H1 (cell line): ENCODE data around the gene SPTBN4. TPM values are rescaled to one million over a fixed set of nuclear protein-coding genes. Genes with fewer than 3 reads are reported as not detected.

ENCODE experiments used
- ASH2L ChIP-seq: fragments of 200-600, 300-600 bp; sonication (generic); IDR thresholded peaks from one replicate; pipeline ENCODE4 v1.7.1; 2017; ENCODE audit warnings: low read length
- ATF2 ChIP-seq: IDR thresholded peaks from 2 replicates; pipeline ENCODE4 v1.6.1; 2012; ENCODE audit warnings: low read length, inconsistent platforms
- BACH1 ChIP-seq: IDR thresholded peaks from 2 replicates; pipeline ENCODE4 v1.6.1; 2012; ENCODE audit warnings: low read length, improper control_type of control experiment
- CHD1 ChIP-seq: IDR thresholded peaks from 2 replicates; pipeline ENCODE4 v1.6.1; 2012; ENCODE audit warnings: low read depth, low read length, improper control_type of control experiment
- CREB1 ChIP-seq: IDR thresholded peaks from 2 replicates; pipeline ENCODE4 v1.6.1; 2012; ENCODE audit warnings: inconsistent platforms
- CTCF ChIP-seq, 3 experiments: IDR thresholded peaks; 1 replicate in 2 of 3; 2 replicates in 1 of 3; pipeline versions ENCODE4 v1.5.1 to v1.6.1; 2011; ENCODE audit warnings: low read length in 3 of 3, mild to moderate bottlenecking in 3 of 3, inconsistent platforms in 2 of 3, low read depth in 1 of 3, moderate library complexity in 1 of 3; ENCODE audit not compliant: insufficient read depth in 1 of 3; ENCODE audit errors: control extremely low read depth in 1 of 3
- EGR1 ChIP-seq: IDR thresholded peaks from 2 replicates; pipeline ENCODE4 v1.6.1; 2011; ENCODE audit warnings: low read depth, low read length, borderline replicate concordance
- GTF2F1 ChIP-seq: IDR thresholded peaks from 2 replicates; pipeline ENCODE4 v1.6.1; 2012; ENCODE audit warnings: low read depth, low read length, improper control_type of control experiment, borderline replicate concordance
- KDM4A ChIP-seq: IDR thresholded peaks from one replicate; pipeline ENCODE4 v1.7.1; 2012; ENCODE audit warnings: low read depth, mild to moderate bottlenecking, moderate library complexity, low read length, inconsistent platforms; ENCODE audit not compliant: severe bottlenecking
- MAX ChIP-seq: IDR thresholded peaks from 2 replicates; pipeline ENCODE4 v1.6.1; 2012; ENCODE audit warnings: inconsistent platforms
- RAD21 ChIP-seq, 2 experiments: IDR thresholded peaks in 1 of 2; conservative IDR thresholded peaks in 1 of 2; 2 replicates each; pipeline ENCODE4 v1.6.1; 2011; ENCODE audit warnings: low read depth in 2 of 2, low read length in 2 of 2, improper control_type of control experiment in 1 of 2, inconsistent platforms in 1 of 2, mild to moderate bottlenecking in 1 of 2, moderate library complexity in 1 of 2
- RNF2 ChIP-seq: fragments of 200-900, 300-1000 bp; sonication (generic); IDR thresholded peaks from 2 replicates; pipeline ENCODE4 v1.7.1; 2016; ENCODE audit warnings: borderline replicate concordance, low read depth, mild to moderate bottlenecking, antibody characterized with exemption, low read length; ENCODE audit not compliant: poor library complexity, severe bottlenecking; ENCODE audit errors: missing control alignments
- SAP30 ChIP-seq: fragments of 300-600 bp; sonication (generic); IDR thresholded peaks from 2 replicates; pipeline ENCODE4 v1.7.1; 2012; ENCODE audit warnings: low read length, moderate library complexity, mild to moderate bottlenecking, inconsistent platforms; ENCODE audit not compliant: insufficient read depth, insufficient replicate concordance
- SIRT6 ChIP-seq: IDR thresholded peaks from one replicate; pipeline ENCODE4 v1.7.1; 2012; ENCODE audit warnings: low read length, inconsistent platforms
- SP4 ChIP-seq: IDR thresholded peaks from 2 replicates; pipeline ENCODE4 v1.6.1; 2012; ENCODE audit warnings: low read length, inconsistent platforms
- SRF ChIP-seq: IDR thresholded peaks from 2 replicates; pipeline ENCODE4 v1.6.1; 2011; ENCODE audit warnings: mild to moderate bottlenecking, low read depth, low read length, moderate library complexity
- SUZ12 ChIP-seq: fragments of 200-600 bp; sonication (generic); IDR thresholded peaks from 2 replicates; pipeline ENCODE4 v1.6.1; 2012; ENCODE audit warnings: mild to moderate bottlenecking, inconsistent platforms, low read length, moderate library complexity, mixed read lengths
- TAF7 ChIP-seq: optimal IDR thresholded peaks from 2 replicates; pipeline ENCODE3; 2011; ENCODE audit warnings: low read depth, mild to moderate bottlenecking, inconsistent platforms, low read length, moderate library complexity, borderline replicate concordance
- polyA plus RNA-seq, 7 experiments: library from polyadenylated mRNA; depleted of rRNA in 3 of 7; stranded (reverse) in 5 of 7; unstranded in 2 of 7; fragments of >200 nt in 5 of 7; fragments of 200-250 nt in 2 of 7; gene quantifications; 1 replicate in 5 of 7; 2 replicates in 1 of 7; 4 replicates in 1 of 7; pipeline versions ENCODE4 v1.2.1 to v1.2.3, GENCODE V29; 2011 to 2013; ENCODE audit warnings: missing spikeins in 2 of 7, mixed read lengths in 2 of 7
- total RNA-seq: library from RNA; stranded (reverse); fragmentation: NEBNext Ultra II Directional; extraction: Animal tissue kit (Norgen Biotek cat#: 25700); gene quantifications from 2 replicates; pipeline ENCODE4 v1.2.1, GENCODE V29; 2021

The SPTBN4 gene
- total and polyA plus RNA-seq, 2 of the 8 experiments (the other 6 are each of a cell fraction or from before 2014, with no cell fraction given) = 1.9 to 3.0 TPM

GRCh38 chr19:40519352-40520322 lies 52.8 kb downstream of the SPTBN4 start (continued):
- TF ChIP-seq SUZ12 (peak; percentile 75; the same call in 1 of the 2 replicates), TAF7 (peak; percentile 44), CHD1 (no peak), SAP30 (no peak), ATF2 (no peak), EGR1 (no peak), ASH2L (peak; percentile 54), SIRT6 (no peak), CTCF (IDR thresholded peaks at IDR 0.05; ENCODE audit: control extremely low read depth in 1 of 3, insufficient read depth in 1 of 3, low read depth in 1 of 3, low read length in 3 of 3) (peak in 2 of 3 experiments; percentile 17 to 33; a peak in 3 of 4 replicates), MAX (peak; percentile 96), KDM4A (peak; percentile 65), RNF2 (peak; percentile 64), SRF (no peak), GTF2F1 (no peak), SP4 (no peak), BACH1 (no peak), CREB1 (peak; percentile 17), RAD21 (IDR thresholded peaks at IDR 0.05 in 1 of 2, conservative IDR thresholded peaks at IDR 0.05 in 1 of 2; ENCODE audit: low read depth in 2 of 2, low read length in 2 of 2) (no peak)
